CD1c-positive myeloid dendritic cell (primary cell): ENCODE results near the gene ZFP69B.

Experiments used
- DNase-seq: peaks from one replicate; pipeline ENCODE4 v3.0.0-alpha.2; 2016; ENCODE audit errors: extremely low spot score

ZFP69B gene

GRCh38 chr1:40435876-40436275, 14.4 kb upstream of the ZFP69B start:
- no peak for DNase-seq

GRCh38 chr1:40438391-40439015, 11.8 kb upstream of the ZFP69B start:
- DNase-seq: peak; percentile 50

GRCh38 chr1:40439247-40439646, 11.0 kb upstream of the ZFP69B start:
- DNase-seq: no peak

- DNase-seq: peak; percentile 80
These were observed 390 bp downstream of the ZFP69B start for GRCh38 chr1:40450495-40451237.

GRCh38 chr1:40451238-40451585, 936 bp downstream of the ZFP69B start:
- no peak for DNase-seq

- DNase-seq: no peak
These were observed 4.6 kb downstream of the ZFP69B start for GRCh38 chr1:40454873-40455272.

GRCh38 chr1:40462956-40463590, 12.8 kb downstream of the ZFP69B start:
- no peak for DNase-seq

- DNase-seq: no peak
These were observed 19.1 kb downstream of the ZFP69B start for GRCh38 chr1:40469327-40469726.

GRCh38 chr1:40475268-40475667, 25.0 kb downstream of the ZFP69B start:
- no peak for DNase-seq

- peak; percentile 64 for DNase-seq
These were observed 26.8 kb downstream of the ZFP69B start, which contains the start of gene ZFP69 for GRCh38 chr1:40476924-40477677. Gene ZFP69, plus strand, starts transcription at chr1:40477290. Its CDS starts 2,072 bp downstream, at chr1:40479362.

- DNase-seq: no peak
These were observed 27.4 kb downstream of the ZFP69B start for GRCh38 chr1:40477678-40478053.

GRCh38 chr1:40478276-40478675, 28.0 kb downstream of the ZFP69B start:
- peak; percentile 85 for DNase-seq

GRCh38 chr1:40479156-40479555, 28.9 kb downstream of the ZFP69B start:
- DNase-seq: no peak

- DNase-seq: no peak
These were observed 45.1 kb downstream of the ZFP69B start for GRCh38 chr1:40495315-40495903.

GRCh38 chr1:40502651-40503050, 52.4 kb downstream of the ZFP69B start:
- DNase-seq: peak; percentile 43

GRCh38 chr1:40507973-40508372, 57.7 kb downstream of the ZFP69B start:
- no peak for DNase-seq

- DNase-seq: peak; percentile 82
These were observed 58.4 kb downstream of the ZFP69B start, which contains the start of gene EXO5 for GRCh38 chr1:40508375-40509341. Gene EXO5, plus strand, starts transcription at chr1:40508767. Its CDS starts 5,778 bp downstream, at chr1:40514545.
